Measurements from ENCODE around the gene DYNLT2. TPM values are rescaled to one million over a fixed set of nuclear protein-coding genes. Genes with fewer than 3 reads are reported as not detected.

DYNLT2 gene
- total and polyA plus RNA-seq, 2 of the 13 experiments (the other 11 are each of a cell fraction or from before 2014, with no cell fraction given), result 2.1 to 4.3 TPM

DNA sequence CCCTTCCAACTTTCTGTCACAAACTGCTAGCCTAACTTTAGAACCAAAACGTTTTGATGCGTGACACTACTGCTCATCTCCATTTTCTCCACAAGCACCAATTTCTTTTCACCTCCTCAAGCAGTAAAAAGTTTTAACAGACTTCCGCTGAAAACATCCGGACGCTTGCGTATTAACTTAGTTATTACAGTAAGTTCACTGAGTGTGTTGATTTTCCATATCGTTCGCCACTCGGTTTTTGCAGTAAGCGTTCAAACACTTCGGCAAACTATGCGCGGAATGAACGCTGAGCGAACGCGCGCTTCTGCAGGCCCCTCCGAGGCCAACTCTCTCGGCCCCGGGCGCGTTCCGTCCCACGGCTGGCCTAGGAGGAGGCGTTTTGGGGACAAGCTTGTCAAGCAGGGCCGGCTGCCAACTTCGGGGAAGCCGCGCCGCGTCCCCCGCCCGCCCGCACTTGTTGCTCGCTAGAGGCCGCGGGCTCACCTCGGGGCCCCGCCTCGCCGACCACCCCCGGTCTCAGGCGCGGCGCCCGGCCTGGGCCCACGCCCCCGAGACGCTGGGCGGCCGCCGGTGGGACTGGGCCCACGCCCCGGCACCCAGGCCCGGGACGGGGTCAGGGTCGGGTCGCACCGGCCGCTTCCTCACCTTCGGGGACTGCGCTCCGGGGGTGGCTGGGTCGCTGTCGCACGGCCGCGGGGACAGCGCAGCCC is 28.0 kb downstream of the DYNLT2 start (continued):
- TF ChIP-seq, protein P1, sequence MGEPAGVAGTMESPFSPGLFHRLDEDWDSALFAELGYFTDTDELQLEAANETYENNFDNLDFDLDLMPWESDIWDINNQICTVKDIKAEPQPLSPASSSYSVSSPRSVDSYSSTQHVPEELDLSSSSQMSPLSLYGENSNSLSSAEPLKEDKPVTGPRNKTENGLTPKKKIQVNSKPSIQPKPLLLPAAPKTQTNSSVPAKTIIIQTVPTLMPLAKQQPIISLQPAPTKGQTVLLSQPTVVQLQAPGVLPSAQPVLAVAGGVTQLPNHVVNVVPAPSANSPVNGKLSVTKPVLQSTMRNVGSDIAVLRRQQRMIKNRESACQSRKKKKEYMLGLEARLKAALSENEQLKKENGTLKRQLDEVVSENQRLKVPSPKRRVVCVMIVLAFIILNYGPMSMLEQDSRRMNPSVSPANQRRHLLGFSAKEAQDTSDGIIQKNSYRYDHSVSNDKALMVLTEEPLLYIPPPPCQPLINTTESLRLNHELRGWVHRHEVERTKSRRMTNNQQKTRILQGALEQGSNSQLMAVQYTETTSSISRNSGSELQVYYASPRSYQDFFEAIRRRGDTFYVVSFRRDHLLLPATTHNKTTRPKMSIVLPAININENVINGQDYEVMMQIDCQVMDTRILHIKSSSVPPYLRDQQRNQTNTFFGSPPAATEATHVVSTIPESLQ (CRISPR knock-in tag; conservative IDR thresholded peaks at IDR 0.05), result no peak
- TF ChIP-seq ZNF44 (CRISPR knock-in tag; IDR thresholded peaks at IDR 0.05), result no peak
- TF ChIP-seq FOSL1 (CRISPR knock-in tag; IDR thresholded peaks at IDR 0.05; ENCODE audit: borderline replicate concordance), result no peak
- no peak for TF ChIP-seq NR1H2 (CRISPR knock-in tag; IDR thresholded peaks at IDR 0.05; ENCODE audit: borderline replicate concordance, low read depth)
- TF ChIP-seq ZBTB43 (CRISPR knock-in tag; conservative IDR thresholded peaks at IDR 0.05), result no peak
- no peak for TF ChIP-seq ZNF782 (CRISPR knock-in tag; IDR thresholded peaks at IDR 0.05; ENCODE audit: borderline replicate concordance)
- no peak for TF ChIP-seq ZBTB20 (CRISPR knock-in tag; IDR thresholded peaks at IDR 0.05; ENCODE audit: borderline replicate concordance, low read depth)
- TF ChIP-seq, protein P2, sequence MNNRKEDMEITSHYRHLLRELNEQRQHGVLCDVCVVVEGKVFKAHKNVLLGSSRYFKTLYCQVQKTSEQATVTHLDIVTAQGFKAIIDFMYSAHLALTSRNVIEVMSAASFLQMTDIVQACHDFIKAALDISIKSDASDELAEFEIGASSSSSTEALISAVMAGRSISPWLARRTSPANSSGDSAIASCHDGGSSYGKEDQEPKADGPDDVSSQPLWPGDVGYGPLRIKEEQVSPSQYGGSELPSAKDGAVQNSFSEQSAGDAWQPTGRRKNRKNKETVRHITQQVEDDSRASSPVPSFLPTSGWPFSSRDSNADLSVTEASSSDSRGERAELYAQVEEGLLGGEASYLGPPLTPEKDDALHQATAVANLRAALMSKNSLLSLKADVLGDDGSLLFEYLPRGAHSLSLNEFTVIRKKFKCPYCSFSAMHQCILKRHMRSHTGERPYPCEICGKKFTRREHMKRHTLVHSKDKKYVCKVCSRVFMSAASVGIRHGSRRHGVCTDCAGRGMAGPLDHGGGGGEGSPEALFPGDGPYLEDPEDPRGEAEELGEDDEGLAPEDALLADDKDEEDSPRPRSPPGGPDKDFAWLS (CRISPR knock-in tag; IDR thresholded peaks at IDR 0.05; ENCODE audit: borderline replicate concordance), result no peak
- 0 out of 2 replicates have a peak, but pooled peaks have one; percentile 18 for TF ChIP-seq ZNF138 (CRISPR knock-in tag; IDR thresholded peaks at IDR 0.05; ENCODE audit: low read depth)
- no peak for TF ChIP-seq MTA3 (CRISPR knock-in tag; IDR thresholded peaks at IDR 0.05)
- no peak for TF ChIP-seq ZNF614 (CRISPR knock-in tag; IDR thresholded peaks at IDR 0.05; ENCODE audit: borderline replicate concordance)
- no peak for TF ChIP-seq POLR2AphosphoS2 (IDR thresholded peaks at IDR 0.05; ENCODE audit: low read depth, low read length)
- TF ChIP-seq ZNF570 (CRISPR knock-in tag; IDR thresholded peaks at IDR 0.05; ENCODE audit: borderline replicate concordance), result no peak
- no peak for TF ChIP-seq ZEB1 (IDR thresholded peaks at IDR 0.05; ENCODE audit: insufficient replicate concordance, low read depth)
- TF ChIP-seq ZNF225 (CRISPR knock-in tag; IDR thresholded peaks at IDR 0.05), result no peak
- TF ChIP-seq TGIF2 (CRISPR knock-in tag; IDR thresholded peaks at IDR 0.05), result peak; percentile 8; the same call in 1 of the 2 replicates
- no peak; the same call in 1 of the 2 replicates for TF ChIP-seq ZNF431 (CRISPR knock-in tag; IDR thresholded peaks at IDR 0.05; ENCODE audit: borderline replicate concordance, low read depth)
- TF ChIP-seq ZNF776 (CRISPR knock-in tag; IDR thresholded peaks at IDR 0.05), result no peak
- TF ChIP-seq ZSCAN25 (CRISPR knock-in tag; IDR thresholded peaks at IDR 0.05), result no peak
- no peak; the same call in 1 of the 2 replicates for TF ChIP-seq ZNF256 (CRISPR knock-in tag; conservative IDR thresholded peaks at IDR 0.05)
- TF ChIP-seq PHF5A (CRISPR knock-in tag; IDR thresholded peaks at IDR 0.05; ENCODE audit: low read depth, unreplicated experiment), result no peak
- TF ChIP-seq MATR3 (CRISPR knock-in tag; IDR thresholded peaks at IDR 0.05), result no peak

Data from HepG2 (cell line).